GM18909 (cell line): Measurements from ENCODE around the gene SORL1.
"Not testable (repeated sequence)": the region's sequence is repeated elsewhere in the genome, so short reads cannot be mapped to it uniquely, and the experiment has no call there.

Source experiments
- ATAC-seq: cut with Tn5 transposase; IDR thresholded peaks from one replicate; pipeline ENCODE4 v1.9.1; 2021; ENCODE audit warnings: mild to moderate bottlenecking; ENCODE audit not compliant: unreplicated experiment, poor library complexity

SORL1 gene

GRCh38 chr11:121499405-121499804 is 47.3 kb downstream of the SORL1 start:
- no peak for ATAC-seq

GRCh38 chr11:121500275-121500674 is 48.2 kb downstream of the SORL1 start:
- ATAC-seq, result no peak

- ATAC-seq, result no peak
Measured at GRCh38 chr11:121500717-121501116, 48.6 kb downstream of the SORL1 start.

GRCh38 chr11:121503051-121503450 is 50.9 kb downstream of the SORL1 start:
- no peak for ATAC-seq

GRCh38 chr11:121506237-121506636 is 54.1 kb downstream of the SORL1 start:
- not testable (repeated sequence) for ATAC-seq

GRCh38 chr11:121508449-121508848 is 56.3 kb downstream of the SORL1 start:
- ATAC-seq, result no peak

GRCh38 chr11:121510438-121510837 is 58.3 kb downstream of the SORL1 start:
- no peak for ATAC-seq

GRCh38 chr11:121512468-121513465 is 60.7 kb downstream of the SORL1 start:
- ATAC-seq, result no peak

GRCh38 chr11:121513807-121514206 is 61.7 kb downstream of the SORL1 start:
- no peak for ATAC-seq

- ATAC-seq, result no peak
Measured at GRCh38 chr11:121514432-121515334, 62.6 kb downstream of the SORL1 start.

GRCh38 chr11:121515335-121515671 is 63.2 kb downstream of the SORL1 start:
- ATAC-seq, result no peak

- ATAC-seq, result no peak
Measured at GRCh38 chr11:121517996-121518395, 65.9 kb downstream of the SORL1 start.

GRCh38 chr11:121520243-121521144 is 68.4 kb downstream of the SORL1 start:
- ATAC-seq, result no peak

GRCh38 chr11:121521145-121522042 is 69.3 kb downstream of the SORL1 start:
- ATAC-seq, result no peak

GRCh38 chr11:121522043-121522941 is 70.2 kb downstream of the SORL1 start:
- ATAC-seq, result no peak

- ATAC-seq, result no peak
Measured at GRCh38 chr11:121523581-121524232, 71.6 kb downstream of the SORL1 start.

- no peak for ATAC-seq
Measured at GRCh38 chr11:121524233-121524631, 72.1 kb downstream of the SORL1 start.

GRCh38 chr11:121525376-121525775 is 73.3 kb downstream of the SORL1 start:
- ATAC-seq, result no peak
